Measurements from ENCODE around the gene NFIB.

DNA sequence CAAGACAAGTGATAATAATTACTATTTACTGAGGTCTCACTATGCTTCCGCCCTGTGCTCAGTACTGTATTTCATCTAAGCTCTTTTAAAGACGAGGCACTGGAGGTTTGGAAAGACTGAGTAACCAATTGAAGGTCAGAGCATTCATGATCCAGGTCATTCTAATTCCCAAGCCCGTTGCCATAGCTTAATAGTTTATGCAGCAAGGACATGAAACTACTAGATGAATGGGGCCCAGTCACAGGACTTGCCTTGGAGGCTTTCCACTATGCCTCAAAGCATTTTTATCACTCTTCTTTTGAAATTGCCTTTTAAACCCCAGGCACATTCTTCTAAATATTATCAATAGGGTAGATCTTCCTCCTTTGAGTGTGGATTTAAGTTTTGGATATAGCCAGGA, 17.2 kb upstream of the NFIB start:
- TF ChIP-seq CTCF (conservative IDR thresholded peaks at IDR 0.05; ENCODE audit: low read length) (no peak), EZH2phosphoT487 (IDR thresholded peaks at IDR 0.05; ENCODE audit: borderline replicate concordance, low read depth, low read length) (no peak)
